ENCODE measurements around the gene OR10D3. TPM values are rescaled to one million over a fixed set of nuclear protein-coding genes. Genes with fewer than 3 reads are reported as not detected.

Gene OR10D3
- total RNA-seq, 1 experiment from 2014 or later: not detected

Other genes starting within 250 kb of the OR10D3 start
- not detected in 2 replicates for gene OR4D5, start 243.7 kb upstream of the OR10D3 start, total RNA-seq (2022)
- not detected in 2 replicates for gene OR6T1, start 239.5 kb upstream of the OR10D3 start, total RNA-seq (2022)
- gene OR10S1, start 205.6 kb upstream of the OR10D3 start, total RNA-seq (2022): not detected in 2 replicates
- not detected in 2 replicates for gene OR10G6, start 188.2 kb upstream of the OR10D3 start, total RNA-seq (2022)
- gene OR10G4, start 170.3 kb upstream of the OR10D3 start, total RNA-seq (2022): not detected in 2 replicates
- not detected in 2 replicates for gene OR10G9, start 160.3 kb upstream of the OR10D3 start, total RNA-seq (2022)
- not detected in 2 replicates for gene OR10G8, start 156.5 kb upstream of the OR10D3 start, total RNA-seq (2022)
- not detected in 2 replicates for gene OR10G7, start 142.0 kb upstream of the OR10D3 start, total RNA-seq (2022)
- gene VWA5A, start 67.9 kb upstream of the OR10D3 start, total RNA-seq (2022): 1.9 and 3.3 TPM in 2 replicates
- gene OR8G1, start 57.8 kb downstream of the OR10D3 start, total RNA-seq (2022): not detected in 2 replicates
- not detected in 2 replicates for gene OR8G5, start 73.0 kb downstream of the OR10D3 start, total RNA-seq (2022)
- not detected in 2 replicates for gene OR8D1, start 130.6 kb downstream of the OR10D3 start, total RNA-seq (2022)
- not detected in 2 replicates for gene OR8D2, start 136.9 kb downstream of the OR10D3 start, total RNA-seq (2022)
- gene OR8B2, start 201.2 kb downstream of the OR10D3 start, total RNA-seq (2022): not detected in 2 replicates
- gene OR8B3, start 215.7 kb downstream of the OR10D3 start, total RNA-seq (2022): not detected in 2 replicates
- not detected in 2 replicates for gene OR8B4, start 241.5 kb downstream of the OR10D3 start, total RNA-seq (2022)

All from Calu3 (cell line).